Spleen (tissue), 11 donors: ENCODE measurements around the gene KIAA2012. TPM values are rescaled to one million over a fixed set of nuclear protein-coding genes. Genes with fewer than 3 reads are reported as not detected.

Experiments
- DNase-seq: peaks from one replicate; pipeline ENCODE4 v3.0.0-alpha.2; 2020
- H3K27ac ChIP-seq, 8 donors: fragments of 200-600 bp; sonication (generic) in 7 of 8; 1 replicate in 4 of 8; 2 replicates in 4 of 8; pipeline versions ENCODE4 v1.5.0 to v1.8.0; 2016 to 2021; ENCODE audit warnings: inconsistent platforms in 4 of 8, mild to moderate bottlenecking in 4 of 8, moderate library complexity in 1 of 8
- H3K27me3 ChIP-seq, 7 donors: fragments of 200-600 bp; sonication (generic) in 6 of 7; replicated peaks in 1 of 7; 1 replicate in 4 of 7; 2 replicates in 3 of 7; pipeline versions ENCODE4 v1.5.0 to v1.8.0; 2016 to 2021; ENCODE audit warnings: inconsistent platforms in 3 of 7, mild to moderate bottlenecking in 1 of 7
- H3K36me3 ChIP-seq, 6 donors: fragments of 200-600 bp; sonication (generic) in 5 of 6; 1 replicate in 4 of 6; 2 replicates in 2 of 6; pipeline versions ENCODE4 v1.5.0 to v1.8.0; 2016 to 2021; ENCODE audit warnings: inconsistent platforms in 2 of 6
- H3K4me1 ChIP-seq, 6 donors: fragments of 200-600 bp; sonication (generic) in 5 of 6; 1 replicate in 3 of 6; 2 replicates in 3 of 6; pipeline versions ENCODE4 v1.5.0 to v1.8.0; 2016 to 2021; ENCODE audit warnings: inconsistent platforms in 3 of 6
- H3K4me3 ChIP-seq, 8 donors: fragments of 200-600 bp; sonication (generic) in 7 of 8; 1 replicate in 4 of 8; 2 replicates in 4 of 8; pipeline versions ENCODE4 v1.5.0 to v1.8.0; 2016 to 2021; ENCODE audit warnings: inconsistent platforms in 4 of 8, mild to moderate bottlenecking in 4 of 8, moderate library complexity in 2 of 8
- H3K9me3 ChIP-seq, 8 donors: fragments of 200-600 bp; sonication (generic) in 7 of 8; 1 replicate in 4 of 8; 2 replicates in 4 of 8; pipeline versions ENCODE4 v1.5.0 to v1.8.0; 2016 to 2021; ENCODE audit warnings: inconsistent platforms in 4 of 8
- POLR2A ChIP-seq, 3 donors: fragments of 450-650 bp; IDR thresholded peaks; one replicate each; pipeline ENCODE4 v1.5.1; 2017; ENCODE audit warnings: antibody characterized with exemption in 3 of 3, mild to moderate bottlenecking in 1 of 3
- POLR2AphosphoS5 ChIP-seq, 3 donors: sonication (generic); formaldehyde crosslinking; IDR thresholded peaks; one replicate each; pipeline ENCODE4 v1.5.1; 2017; ENCODE audit warnings: antibody characterized with exemption in 3 of 3
- WGBS, 5 donors: extraction: QIAGEN DNeasy Blood & Tissue Kit in 3 of 5; methylation state at CpG; one replicate each; pipeline versions ENCODE4 v1.1.5 to v1.1.7; 2013 to 2018; 5-methylcytosine and 5-hydroxymethylcytosine counted together
- intact Hi-C: fragments of 100-400 bp; cut with DNase I; formaldehyde crosslinking; loops from one replicate; pipeline ENCODE4 v1.15.0; 2023; ENCODE audit warnings: low total_unique reads
- polyA plus RNA-seq, 3 donors: library from polyadenylated mRNA; stranded (reverse); fragments of 200-250 nt; gene quantifications; one replicate each; pipeline ENCODE4 v1.2.1, GENCODE V29; 2013
- total RNA-seq, 7 donors: library from RNA; depleted of rRNA in 3 of 7; stranded (reverse); fragments of >200 nt in 3 of 7; fragmentation: NEBNext Ultra II Directional in 4 of 7; extraction: Animal tissue kit (Norgen Biotek cat#: 25700) in 4 of 7; gene quantifications; one replicate each; pipeline versions ENCODE4 v1.1.0 to v1.2.1, GENCODE V29; 2016 to 2021
- TF ChIP-seq, protein P1 (sequence below), 11 experiments: fragments of 200-600 bp in 7 of 11; fragments of 450-650 bp in 4 of 11; sonication (generic) in 4 of 11; IDR thresholded peaks in 8 of 11; conservative IDR thresholded peaks in 3 of 11; 1 replicate in 7 of 11; 2 replicates in 4 of 11; pipeline versions ENCODE4 v1.4.0 to v1.8.0; 2016 to 2021; ENCODE audit warnings: antibody characterized with exemption in 11 of 11, inconsistent platforms in 4 of 11, mild to moderate bottlenecking in 1 of 11
- donor health status: healthy with polysubstance abuse.
- donor health status: DM: no; HTN: no; CAD: no; lungs with moderate emphysema.
- donor health status: DM: no; HTN: no; CAD: no.
- donor health status: Bipolar disorder and iron deficiency.
- donor health status: healthy.
- donor health status: DM: no; HTN: no; CAD: no.
- donor health status: DM: yes; HTN: yes; CAD: no.

KIAA2012 gene
- total and polyA plus RNA-seq, 10 donors = not detected

- intact Hi-C loops = no loop called here
- TF ChIP-seq POLR2AphosphoS5 (IDR thresholded peaks at IDR 0.05) = no peak
- TF ChIP-seq, protein P1, sequence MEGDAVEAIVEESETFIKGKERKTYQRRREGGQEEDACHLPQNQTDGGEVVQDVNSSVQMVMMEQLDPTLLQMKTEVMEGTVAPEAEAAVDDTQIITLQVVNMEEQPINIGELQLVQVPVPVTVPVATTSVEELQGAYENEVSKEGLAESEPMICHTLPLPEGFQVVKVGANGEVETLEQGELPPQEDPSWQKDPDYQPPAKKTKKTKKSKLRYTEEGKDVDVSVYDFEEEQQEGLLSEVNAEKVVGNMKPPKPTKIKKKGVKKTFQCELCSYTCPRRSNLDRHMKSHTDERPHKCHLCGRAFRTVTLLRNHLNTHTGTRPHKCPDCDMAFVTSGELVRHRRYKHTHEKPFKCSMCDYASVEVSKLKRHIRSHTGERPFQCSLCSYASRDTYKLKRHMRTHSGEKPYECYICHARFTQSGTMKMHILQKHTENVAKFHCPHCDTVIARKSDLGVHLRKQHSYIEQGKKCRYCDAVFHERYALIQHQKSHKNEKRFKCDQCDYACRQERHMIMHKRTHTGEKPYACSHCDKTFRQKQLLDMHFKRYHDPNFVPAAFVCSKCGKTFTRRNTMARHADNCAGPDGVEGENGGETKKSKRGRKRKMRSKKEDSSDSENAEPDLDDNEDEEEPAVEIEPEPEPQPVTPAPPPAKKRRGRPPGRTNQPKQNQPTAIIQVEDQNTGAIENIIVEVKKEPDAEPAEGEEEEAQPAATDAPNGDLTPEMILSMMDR (IDR thresholded peaks at IDR 0.05 in 8 of 11, conservative IDR thresholded peaks at IDR 0.05 in 3 of 11) = no peak
- no peak for TF ChIP-seq POLR2A (IDR thresholded peaks at IDR 0.05)
- H3K36me3 ChIP-seq = no peaks in the 10 kb centered on the region
- no peaks in the 10 kb centered on the region for H3K9me3 ChIP-seq
- no peak for DNase-seq
- WGBS, 5 donors = 29 to 43% (median 34%) methylated on average over 4 of the region's 4 CpGs
- no peak overlapping the region for H3K4me3 ChIP-seq
- H3K4me1 ChIP-seq = no peaks in the 10 kb centered on the region
- H3K27me3 ChIP-seq = no peaks in the 10 kb centered on the region
- no peak overlapping the region for H3K27ac ChIP-seq
Measured at GRCh38 chr2:202100176-202100575, 27.1 kb downstream of the KIAA2012 start.

- intact Hi-C loops = no loop called here
- Histone ChIP-seq H3K27me3 (no peaks in the 10 kb centered on the region), H3K9me3 (no peaks in the 10 kb centered on the region), H3K4me3 (no peak overlapping the region), H3K36me3 (no peaks in the 10 kb centered on the region), H3K27ac (no peak overlapping the region), H3K4me1 (no peaks in the 10 kb centered on the region)
- WGBS, 5 donors = 73 to 87% (median 78%) methylated on average over 3 of the region's 3 CpGs
- DNase-seq = no peak
- TF ChIP-seq, protein P1 (IDR thresholded peaks at IDR 0.05 in 8 of 11, conservative IDR thresholded peaks at IDR 0.05 in 3 of 11) = no peak
- no peak for TF ChIP-seq POLR2A (IDR thresholded peaks at IDR 0.05)
Measured at GRCh38 chr2:202101026-202101579, 28.0 kb downstream of the KIAA2012 start.

GRCh38 chr2:202102425-202103000, 29.5 kb downstream of the KIAA2012 start:
- Histone ChIP-seq H3K27me3 (no peaks in the 10 kb centered on the region), H3K4me1 (no peaks in the 10 kb centered on the region), H3K36me3 (no peaks in the 10 kb centered on the region), H3K4me3 (no peak overlapping the region), H3K27ac (no peak overlapping the region), H3K9me3 (no peaks in the 10 kb centered on the region)
- DNase-seq = no peak
- intact Hi-C loops = no loop called here
- 59 to 75% (median 71%) methylated on average over 4 of the region's 4 CpGs for WGBS, 5 donors
- no peak for TF ChIP-seq POLR2A (IDR thresholded peaks at IDR 0.05)
- TF ChIP-seq, protein P1 (IDR thresholded peaks at IDR 0.05 in 8 of 11, conservative IDR thresholded peaks at IDR 0.05 in 3 of 11) = no peak
- no peak for TF ChIP-seq POLR2AphosphoS5 (IDR thresholded peaks at IDR 0.05)

GRCh38 chr2:202104286-202104870, 31.3 kb downstream of the KIAA2012 start:
- TF ChIP-seq POLR2A (IDR thresholded peaks at IDR 0.05) (no peak), POLR2AphosphoS5 (IDR thresholded peaks at IDR 0.05) (no peak)
- TF ChIP-seq, protein P1 (IDR thresholded peaks at IDR 0.05 in 8 of 11, conservative IDR thresholded peaks at IDR 0.05 in 3 of 11) = peak in 7 of 11 experiments; percentile 11 to 45 (median 40)
- Histone ChIP-seq H3K4me1 (no peaks in the 10 kb centered on the region), H3K27ac (no peak overlapping the region), H3K27me3 (no peaks in the 10 kb centered on the region), H3K36me3 (no peaks in the 10 kb centered on the region), H3K4me3 (no peak overlapping the region), H3K9me3 (no peaks in the 10 kb centered on the region)
- no peak for DNase-seq
- intact Hi-C loops = no loop called here
- WGBS, 5 donors = 46 to 57% (median 51%) methylated on average over 2 of the region's 2 CpGs
